AML-193 (cell line): ENCODE data around the gene SAAL1.
"Not testable (repeated sequence)": the region's sequence is repeated elsewhere in the genome, so short reads cannot be mapped to it uniquely, and the experiment has no call there.

Experiments
- DNase-seq, 2 experiments: peaks; one replicate each; lab custom pipeline; 2025; lab: John Stamatoyannopoulos, UW

SAAL1 gene, protein sequence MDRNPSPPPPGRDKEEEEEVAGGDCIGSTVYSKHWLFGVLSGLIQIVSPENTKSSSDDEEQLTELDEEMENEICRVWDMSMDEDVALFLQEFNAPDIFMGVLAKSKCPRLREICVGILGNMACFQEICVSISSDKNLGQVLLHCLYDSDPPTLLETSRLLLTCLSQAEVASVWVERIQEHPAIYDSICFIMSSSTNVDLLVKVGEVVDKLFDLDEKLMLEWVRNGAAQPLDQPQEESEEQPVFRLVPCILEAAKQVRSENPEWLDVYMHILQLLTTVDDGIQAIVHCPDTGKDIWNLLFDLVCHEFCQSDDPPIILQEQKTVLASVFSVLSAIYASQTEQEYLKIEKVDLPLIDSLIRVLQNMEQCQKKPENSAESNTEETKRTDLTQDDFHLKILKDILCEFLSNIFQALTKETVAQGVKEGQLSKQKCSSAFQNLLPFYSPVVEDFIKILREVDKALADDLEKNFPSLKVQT

DNA sequence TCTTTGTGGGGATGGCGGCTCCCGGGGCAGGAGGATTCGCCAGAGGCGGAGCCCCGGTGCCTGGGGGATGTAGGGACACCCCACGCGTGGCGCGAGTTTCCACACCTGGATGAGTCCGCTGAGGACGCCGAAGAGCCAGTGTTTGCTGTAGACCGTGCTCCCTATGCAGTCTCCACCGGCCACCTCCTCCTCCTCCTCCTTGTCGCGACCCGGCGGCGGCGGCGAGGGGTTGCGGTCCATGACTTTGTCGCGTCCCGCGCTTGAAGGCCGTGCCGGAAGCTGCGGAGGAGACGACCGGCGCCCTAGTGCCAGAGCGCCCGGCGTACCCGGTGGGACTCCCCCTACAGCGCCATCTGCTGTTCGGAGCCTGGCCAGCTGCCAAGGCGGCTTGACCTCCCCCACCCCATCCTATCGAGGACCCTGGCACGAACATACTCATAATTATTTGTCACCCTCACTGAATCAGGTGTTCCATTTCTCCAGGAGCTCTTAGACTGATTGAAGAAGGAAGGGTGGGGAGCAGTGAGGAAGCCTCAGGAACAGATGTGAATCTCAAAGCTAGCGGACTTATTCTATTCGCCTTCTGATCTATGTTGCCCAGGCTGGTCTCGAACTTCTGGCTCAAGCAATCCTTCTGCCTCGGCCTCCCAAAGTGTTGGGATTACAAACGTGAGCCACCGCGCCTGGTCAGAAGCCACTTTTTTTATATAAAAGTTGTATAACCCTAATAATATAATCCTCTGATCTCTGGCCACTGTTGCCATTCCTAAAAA, at the start of gene SAAL1:
SAAL1 (minus strand) TSS at position 281 of the 773 bp plus-strand sequence; CDS start at position 240, 41 bp downstream.
- DNase-seq = peak; percentile 66 to 75

DNA sequence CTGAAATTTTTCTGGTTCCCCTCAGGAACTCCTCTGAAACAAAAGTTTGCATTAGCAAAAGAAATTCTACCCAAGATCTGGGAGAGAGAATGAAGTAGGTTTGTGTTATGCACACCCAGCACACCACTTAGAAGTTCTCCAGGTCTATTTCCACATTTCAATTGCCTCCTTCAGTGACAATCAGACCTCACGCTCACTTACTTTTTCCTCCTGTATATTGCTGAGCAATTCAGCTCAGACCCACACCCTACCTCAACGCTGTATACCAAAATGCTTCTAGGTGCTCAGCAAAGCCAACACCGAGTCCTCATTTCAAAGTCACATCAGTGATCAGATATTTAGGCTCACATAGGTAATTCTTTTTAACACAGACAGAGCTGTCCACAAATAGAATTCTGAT, 45.7 kb upstream of the SAAL1 start:
- DNase-seq = no peak

DNA sequence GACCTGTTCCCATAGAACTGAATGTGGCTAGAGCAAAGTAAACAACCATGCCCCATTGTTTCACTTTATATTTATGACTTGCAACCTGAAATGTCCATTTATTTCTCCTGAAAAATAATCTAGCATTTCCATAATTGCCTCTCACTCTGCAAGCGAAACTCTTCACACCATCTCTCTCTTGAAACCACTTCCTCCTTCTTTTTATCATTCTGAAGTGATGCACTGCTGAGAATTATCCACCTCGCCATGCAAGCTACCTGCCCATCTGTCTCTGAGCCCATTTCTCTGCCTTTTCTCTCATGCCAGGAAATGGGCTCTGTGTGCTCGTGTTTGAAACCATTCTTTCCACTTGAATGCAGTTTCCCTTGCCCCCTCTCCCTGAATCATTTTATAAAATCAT, 40.0 kb upstream of the SAAL1 start:
- no peak for DNase-seq

DNA sequence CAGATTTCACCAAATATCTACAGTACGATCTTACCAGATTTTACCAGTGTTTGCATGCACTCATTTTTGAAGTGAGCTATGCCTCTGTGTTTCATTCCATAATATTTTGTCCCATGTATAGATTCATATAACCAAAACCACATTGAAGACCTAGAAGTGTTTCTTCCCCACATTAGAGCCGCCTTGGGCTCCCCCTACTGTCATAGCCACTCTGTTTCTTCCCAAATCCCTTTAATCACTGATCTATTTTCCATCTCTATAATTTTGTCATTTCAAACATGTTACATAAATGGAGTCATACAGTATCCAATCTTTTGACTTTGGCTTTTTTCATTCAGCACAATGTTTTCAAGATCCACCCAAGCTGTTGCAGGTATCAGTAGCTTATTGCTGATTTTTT, 39.1 kb upstream of the SAAL1 start:
- no peak for DNase-seq

DNA sequence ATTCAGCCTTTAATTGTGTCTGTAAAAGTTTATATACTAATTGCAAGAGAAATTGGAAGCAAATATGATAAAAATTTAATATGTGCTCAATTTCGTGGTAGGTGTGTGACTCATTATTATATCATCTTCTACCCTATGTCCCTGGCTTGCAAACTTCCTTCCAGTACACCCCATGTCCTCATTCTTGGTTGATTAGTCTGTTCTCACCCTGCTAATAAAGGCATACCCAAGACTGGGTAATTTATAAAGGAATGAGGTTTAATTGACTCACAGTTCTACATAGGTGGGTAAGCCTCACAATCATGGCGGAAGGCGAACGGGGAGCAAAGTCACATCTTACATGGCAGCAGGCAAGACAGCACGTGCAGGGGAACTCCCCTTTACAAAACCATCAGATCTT, 38.4 kb upstream of the SAAL1 start:
- DNase-seq = no peak

DNA sequence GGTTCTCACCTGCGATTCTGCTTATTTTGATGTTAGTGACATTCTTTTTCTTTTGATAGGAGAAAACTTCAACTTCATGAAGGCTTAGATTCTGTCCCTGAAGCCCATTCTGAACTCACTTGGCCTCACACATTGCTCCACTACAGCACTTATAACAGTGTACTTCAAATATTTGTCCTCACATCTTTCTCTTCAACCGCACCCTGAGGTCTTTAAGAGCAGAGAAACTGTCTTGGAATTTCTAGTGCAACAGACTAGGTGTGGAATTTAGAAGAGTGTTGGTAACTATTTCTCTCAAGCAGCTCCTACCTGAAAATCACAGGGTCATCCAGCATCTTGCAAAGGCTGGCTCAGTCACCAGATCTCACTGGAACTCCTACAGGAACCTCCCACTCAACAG, 34.3 kb upstream of the SAAL1 start:
- DNase-seq = no peak

DNA sequence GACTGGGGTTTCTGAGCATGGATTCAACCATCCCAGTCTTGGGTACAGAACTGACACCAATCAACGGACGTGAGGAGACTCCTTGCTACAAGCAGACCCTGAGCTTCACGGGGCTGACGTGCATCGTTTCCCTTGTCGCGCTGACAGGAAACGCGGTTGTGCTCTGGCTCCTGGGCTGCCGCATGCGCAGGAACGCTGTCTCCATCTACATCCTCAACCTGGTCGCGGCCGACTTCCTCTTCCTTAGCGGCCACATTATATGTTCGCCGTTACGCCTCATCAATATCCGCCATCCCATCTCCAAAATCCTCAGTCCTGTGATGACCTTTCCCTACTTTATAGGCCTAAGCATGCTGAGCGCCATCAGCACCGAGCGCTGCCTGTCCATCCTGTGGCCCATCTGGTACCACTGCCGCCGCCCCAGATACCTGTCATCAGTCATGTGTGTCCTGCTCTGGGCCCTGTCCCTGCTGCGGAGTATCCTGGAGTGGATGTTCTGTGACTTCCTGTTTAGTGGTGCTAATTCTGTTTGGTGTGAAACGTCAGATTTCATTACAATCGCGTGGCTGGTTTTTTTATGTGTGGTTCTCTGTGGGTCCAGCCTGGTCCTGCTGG, 31.4 kb upstream of the SAAL1 start:
- no peak for DNase-seq

DNA sequence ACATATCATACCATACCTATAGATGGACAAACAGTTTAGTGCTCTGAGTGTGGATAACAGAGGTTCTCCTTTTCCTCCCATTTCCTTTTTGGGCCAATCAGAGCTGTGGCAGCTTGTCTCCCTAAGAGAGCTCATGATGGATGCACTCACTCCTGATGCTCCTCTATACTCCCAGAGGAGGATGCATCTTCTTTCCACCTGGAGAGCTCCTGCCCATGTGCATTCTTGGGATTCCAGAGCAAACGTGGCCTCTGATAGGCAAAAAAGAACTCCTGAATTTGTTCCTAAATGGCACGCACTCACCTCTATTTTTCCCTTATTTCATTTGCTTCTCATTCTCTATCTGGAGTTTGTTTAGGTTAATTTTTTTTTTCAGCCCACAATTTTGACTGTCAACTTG, 29.4 kb upstream of the SAAL1 start:
- no peak for DNase-seq

DNA sequence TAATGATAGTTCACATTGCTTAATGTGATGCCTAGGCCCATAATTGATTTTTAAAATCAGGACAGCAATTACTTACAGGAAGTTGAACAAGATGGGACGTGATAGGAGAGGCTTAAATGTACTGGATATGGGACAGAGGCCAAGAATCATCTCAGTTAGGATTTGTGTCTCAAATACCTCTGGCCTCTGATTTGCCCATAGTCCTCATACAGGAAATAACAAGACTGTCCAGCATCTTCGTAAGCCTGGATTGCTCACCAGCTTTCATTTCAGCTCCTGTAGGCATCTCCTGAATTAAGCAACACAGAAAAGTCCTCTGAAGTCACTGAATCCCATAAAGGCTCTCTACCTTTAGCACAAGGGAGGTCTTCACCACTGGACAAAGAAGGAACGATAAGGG, 26.5 kb upstream of the SAAL1 start, which contains the start of gene MRGPRX3:
MRGPRX3 (plus strand) TSS at position 231 of the 400 bp plus-strand sequence. CDS start 4,632 bp downstream, outside the sequence.
- DNase-seq = no peak

DNA sequence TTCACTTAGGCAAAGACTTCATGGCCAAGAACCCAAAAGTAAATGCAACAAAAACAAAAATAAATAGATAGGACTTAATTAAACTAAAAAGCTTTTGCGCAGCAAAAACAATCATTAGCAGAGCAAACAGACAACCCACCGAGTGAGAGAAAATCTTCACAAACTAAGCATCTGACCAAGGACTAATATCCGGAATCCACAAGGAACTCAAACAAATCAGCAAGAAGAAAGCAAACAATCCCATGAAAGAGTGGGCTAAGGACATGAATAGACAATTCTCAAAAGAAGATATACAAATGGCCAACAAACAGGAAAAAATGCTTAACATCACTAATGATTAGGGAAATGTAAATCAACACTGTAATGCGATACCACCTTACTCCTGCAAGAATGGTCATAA, 25.2 kb upstream of the SAAL1 start:
- not testable (repeated sequence) for DNase-seq

DNA sequence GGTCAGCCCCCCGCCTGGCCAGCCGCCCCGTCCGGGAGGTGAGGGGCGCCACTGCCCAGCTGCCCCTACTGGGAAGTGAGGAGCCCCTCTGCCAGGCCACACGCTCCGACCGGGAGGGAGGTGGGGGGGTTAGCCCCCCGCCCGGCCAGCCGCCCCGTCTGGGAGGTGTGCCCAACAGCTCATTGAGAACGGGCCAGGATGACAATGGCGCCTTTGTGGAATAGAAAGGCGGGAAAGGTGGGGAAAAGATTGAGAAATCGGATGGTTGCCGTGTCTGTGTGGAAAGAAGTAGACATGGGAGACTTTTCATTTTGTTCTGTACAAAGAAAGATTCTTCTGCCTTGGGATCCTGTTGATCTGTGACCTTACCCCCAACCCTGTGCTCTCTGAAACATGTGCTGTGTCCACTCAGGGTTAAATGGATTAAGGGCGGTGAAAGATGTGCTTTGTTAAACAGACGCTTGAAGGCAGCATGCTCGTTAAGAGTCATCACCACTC, 15.5 kb upstream of the SAAL1 start:
- not testable (repeated sequence) for DNase-seq

DNA sequence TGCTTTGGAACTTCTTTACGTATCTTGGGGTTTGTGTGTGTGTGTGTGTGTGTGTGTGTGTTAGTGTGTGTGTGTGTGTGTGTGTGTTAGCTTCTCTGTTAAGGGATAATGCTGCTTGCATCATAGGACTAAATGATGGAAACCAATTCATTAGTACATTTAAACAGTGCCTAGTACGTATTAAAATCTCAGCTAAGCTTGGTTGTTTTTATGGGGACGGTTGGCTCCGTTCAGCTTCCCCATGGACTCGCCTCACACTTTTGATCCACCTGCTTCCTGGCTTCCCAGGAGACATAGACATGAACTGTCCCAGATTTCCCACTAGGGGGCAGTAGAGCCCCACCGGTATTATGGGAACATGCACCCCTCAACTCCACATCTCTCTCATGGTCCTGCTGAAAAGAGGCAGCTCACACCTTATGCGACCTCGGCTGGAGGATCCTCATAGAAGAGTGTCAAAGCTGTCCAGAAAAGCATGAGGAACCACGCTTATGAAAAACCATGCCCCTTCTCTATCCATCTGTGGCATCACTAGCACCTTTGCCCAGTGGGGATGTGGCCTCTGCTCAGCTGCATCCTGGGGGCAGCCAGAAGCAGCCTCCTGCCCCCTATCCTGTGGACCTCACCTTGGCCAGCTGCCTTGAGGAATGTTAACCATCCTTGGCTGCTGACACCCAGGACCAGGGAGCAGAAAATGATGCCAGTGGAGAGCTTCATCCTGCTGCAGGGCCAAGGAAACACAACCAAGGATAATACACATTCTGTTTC, 9.7 kb upstream of the SAAL1 start:
- DNase-seq = peak; percentile 60 to 61

DNA sequence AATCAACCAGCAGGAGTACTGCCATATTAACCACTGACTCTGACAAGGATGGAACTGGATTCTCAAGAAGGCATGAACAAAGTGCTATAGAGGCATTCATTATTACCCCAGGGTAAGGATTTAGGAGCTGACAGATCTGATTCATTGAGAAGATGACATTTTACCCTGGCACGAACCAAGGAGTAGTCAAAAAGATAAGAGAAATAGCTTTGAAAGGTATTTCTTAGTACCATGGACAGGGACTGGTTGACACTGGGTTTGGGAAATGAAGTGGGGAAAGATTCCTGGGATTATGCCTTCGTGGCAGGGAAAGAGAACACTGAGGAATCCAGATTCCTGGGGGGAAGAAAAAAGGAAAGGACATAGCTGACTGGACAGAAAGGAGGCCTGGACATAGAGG, 5.1 kb upstream of the SAAL1 start:
- no peak for DNase-seq

DNA sequence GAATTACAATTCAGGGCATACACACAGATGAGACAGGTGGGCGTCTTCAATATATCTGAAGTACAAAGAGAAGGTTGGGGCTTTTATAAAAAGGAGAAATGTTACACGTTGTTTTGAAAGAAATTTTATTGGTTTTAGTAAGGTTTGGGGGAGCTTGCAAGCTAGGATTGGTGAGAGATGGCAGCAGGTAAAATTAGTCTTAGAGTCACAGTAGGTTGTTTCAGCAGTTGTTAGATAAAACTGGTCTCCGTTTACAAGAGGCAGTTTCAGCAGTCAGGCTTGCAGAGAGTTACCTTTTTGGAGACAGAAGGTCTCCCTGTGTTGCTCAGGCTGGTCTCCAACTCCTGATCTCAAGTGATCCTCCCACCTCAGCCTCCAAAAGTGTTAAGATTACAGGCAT, 2.4 kb upstream of the SAAL1 start:
- DNase-seq = no peak

DNA sequence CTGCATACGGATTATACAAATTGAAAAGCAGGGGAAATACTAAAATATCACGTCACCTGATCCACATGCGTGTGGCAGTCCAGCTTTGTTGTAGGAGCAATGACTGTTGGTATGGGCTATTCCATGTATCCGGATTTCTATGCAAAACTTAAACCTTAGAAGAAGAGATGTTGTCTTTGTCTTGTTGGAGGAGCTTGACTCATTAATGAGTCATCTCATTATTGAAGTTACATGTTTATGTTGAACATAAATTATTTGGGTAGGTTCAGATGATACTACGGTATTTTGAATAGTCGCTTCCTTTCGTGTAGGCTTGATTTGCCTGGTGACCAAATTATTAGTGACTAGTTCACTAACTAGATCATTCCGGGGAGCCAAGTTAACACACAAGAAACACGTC, 806 bp upstream of the SAAL1 start:
- no peak for DNase-seq

DNA sequence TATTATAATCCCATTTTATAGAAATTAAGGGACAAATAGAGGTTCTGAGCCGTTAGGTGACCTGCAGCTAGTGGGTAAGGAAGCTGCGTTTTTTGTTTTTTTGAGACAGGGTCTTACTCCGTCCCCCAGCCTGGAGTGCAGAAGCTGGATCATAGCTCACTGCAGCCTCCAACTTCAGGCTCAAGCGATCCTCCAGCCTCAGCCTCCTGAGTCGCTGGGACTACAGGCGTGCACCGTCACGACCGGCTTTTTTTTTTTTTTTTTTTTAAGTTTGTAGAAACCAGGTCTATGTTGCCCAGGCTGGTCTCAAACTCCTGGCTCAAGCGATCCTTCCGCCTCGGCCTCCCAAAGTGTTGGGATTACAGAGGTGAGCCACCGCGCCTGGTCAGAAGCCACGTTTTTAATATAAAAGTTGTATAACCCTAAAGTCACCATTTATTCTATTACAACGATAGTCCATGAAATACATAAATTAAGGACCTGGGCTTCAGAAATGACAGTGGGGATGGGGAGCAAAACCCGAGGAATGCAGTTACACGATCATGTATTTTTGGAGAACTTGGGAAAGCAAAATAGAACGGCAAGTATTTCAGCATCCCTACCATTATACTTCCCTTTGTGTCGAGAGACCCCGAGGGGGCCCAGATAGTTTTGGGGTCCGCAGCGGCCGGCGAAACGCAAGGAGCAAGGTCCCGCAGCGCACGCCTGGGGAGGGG, 638 bp downstream of the SAAL1 start:
- no peak for DNase-seq

DNA sequence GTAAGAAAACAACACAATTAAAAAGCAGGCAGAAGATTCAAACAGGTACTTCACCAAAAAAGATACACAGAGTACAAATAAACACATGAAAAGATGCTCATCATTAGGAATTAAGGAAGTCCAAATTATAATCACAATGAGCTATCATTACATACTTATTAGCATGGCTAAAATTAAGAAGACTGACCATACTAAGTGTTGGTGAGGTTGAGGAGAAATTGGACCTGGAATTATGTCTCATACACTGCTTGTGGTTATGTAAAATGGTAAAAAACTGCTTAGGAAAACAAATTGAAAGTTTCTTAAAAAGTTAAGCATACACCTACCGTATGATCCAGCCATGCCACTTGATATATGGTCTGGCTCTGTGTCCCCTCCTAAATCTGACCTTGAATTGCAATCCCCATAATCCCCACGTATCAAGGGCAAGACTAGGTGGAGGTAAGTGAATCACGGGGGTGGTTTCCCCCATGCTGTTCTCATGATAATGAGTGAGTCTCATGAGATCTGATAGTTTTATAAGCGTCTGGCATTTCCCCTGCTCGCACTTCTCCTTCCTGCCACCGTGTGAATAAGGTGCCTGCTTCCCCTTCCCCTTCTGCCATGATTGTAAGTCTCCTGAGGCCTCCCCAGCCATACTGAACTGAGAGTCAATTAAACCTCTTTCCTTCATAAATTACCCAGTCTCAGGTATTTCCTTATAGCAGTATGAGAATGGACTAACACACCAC, 4.8 kb downstream of the SAAL1 start:
- no peak for DNase-seq

DNA sequence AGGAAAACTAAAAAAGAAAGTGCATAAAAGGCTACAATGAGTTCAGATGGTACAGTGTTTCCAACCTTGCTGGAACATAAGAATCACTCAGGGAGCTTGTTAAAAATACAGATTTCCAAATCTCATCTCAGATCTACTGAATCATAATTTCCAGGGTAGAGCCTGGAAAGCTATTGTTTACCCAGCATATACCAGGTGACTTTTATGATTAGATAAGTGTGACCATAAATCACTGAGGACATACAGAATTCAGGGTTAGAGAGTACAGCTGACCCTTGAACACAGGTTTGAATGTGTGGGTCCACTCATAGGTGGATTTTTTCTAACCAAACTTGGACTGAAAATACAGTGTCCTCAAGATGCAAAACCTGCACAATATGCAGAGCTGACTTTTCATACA, 11.9 kb downstream of the SAAL1 start:
- DNase-seq = no peak

DNA sequence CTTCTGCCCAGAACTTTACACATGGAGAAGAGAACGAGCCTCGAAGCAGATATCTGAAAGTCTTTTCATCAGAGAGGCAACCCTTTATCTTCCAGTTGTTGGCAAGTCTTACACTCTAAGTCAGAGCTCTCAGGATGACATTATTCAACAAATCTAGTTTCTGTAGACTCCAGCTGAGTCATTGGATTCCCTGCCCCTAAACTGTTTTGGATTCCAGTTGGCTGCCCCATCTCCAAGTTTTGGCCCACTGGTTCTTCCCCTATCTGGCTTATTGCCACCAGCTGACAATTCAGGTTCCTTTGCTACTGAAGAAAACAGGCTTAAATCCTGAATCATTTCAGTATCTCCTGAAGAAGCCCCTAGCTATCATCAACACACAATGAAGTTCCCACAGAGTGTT, 14.2 kb downstream of the SAAL1 start:
- no peak for DNase-seq

DNA sequence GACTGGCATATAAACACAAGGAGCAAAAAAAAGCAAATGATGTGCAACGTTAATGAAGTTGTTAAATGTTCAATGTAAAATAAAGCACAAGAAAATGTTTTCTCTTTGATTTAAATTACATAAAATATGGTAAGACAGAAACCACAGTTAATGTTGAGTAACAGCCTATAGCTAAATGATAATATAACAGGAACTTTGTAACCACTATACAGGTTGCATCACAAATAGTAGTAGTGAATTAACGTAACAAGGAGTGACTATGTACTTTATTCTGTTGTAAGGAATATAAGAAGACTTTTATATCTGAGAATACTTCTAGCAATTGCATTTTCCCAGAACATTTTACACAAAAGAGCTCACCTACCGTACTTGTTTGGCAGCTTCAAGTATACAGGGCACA, 16.9 kb downstream of the SAAL1 start:
- peak; percentile 73 to 79 for DNase-seq
